Spleen (tissue), 7 donors: ENCODE measurements around the gene RBMX2.

ENCODE experiments used
- CTCF ChIP-seq, 11 experiments: fragments of 200-600 bp in 7 of 11; fragments of 450-650 bp in 4 of 11; sonication (generic) in 4 of 11; IDR thresholded peaks in 8 of 11; conservative IDR thresholded peaks in 3 of 11; 1 replicate in 7 of 11; 2 replicates in 4 of 11; pipeline versions ENCODE4 v1.4.0 to v1.8.0; 2016 to 2021; ENCODE audit warnings: antibody characterized with exemption in 11 of 11, inconsistent platforms in 4 of 11, mild to moderate bottlenecking in 1 of 11
- POLR2A ChIP-seq, 3 donors: fragments of 450-650 bp; IDR thresholded peaks; one replicate each; pipeline ENCODE4 v1.5.1; 2017; ENCODE audit warnings: antibody characterized with exemption in 3 of 3, mild to moderate bottlenecking in 1 of 3
- POLR2AphosphoS5 ChIP-seq, 3 donors: sonication (generic); formaldehyde crosslinking; IDR thresholded peaks; one replicate each; pipeline ENCODE4 v1.5.1; 2017; ENCODE audit warnings: antibody characterized with exemption in 3 of 3
- donor health status: DM: no; HTN: no; CAD: no; lungs with moderate emphysema.
- donor health status: DM: no; HTN: no; CAD: no.
- donor health status: DM: no; HTN: no; CAD: no.

- no peak for TF ChIP-seq POLR2A (IDR thresholded peaks at IDR 0.05)
- TF ChIP-seq CTCF (IDR thresholded peaks at IDR 0.05 in 8 of 11, conservative IDR thresholded peaks at IDR 0.05 in 3 of 11), result no peak
- TF ChIP-seq POLR2AphosphoS5 (IDR thresholded peaks at IDR 0.05), result no peak
These were observed 45.2 kb downstream of the RBMX2 start for GRCh38 chrX:130446974-130447373.
